ENCODE results near the gene ROGDI. TPM values are rescaled to one million over a fixed set of nuclear protein-coding genes. Genes with fewer than 3 reads are reported as not detected.
A peak's percentile ranks its signal among the peaks of the same experiment; 100 is the strongest.

ROGDI gene
- total and polyA plus RNA-seq, 2 of the 13 experiments (the other 11 are each of a cell fraction or from before 2014, with no cell fraction given) = 19.2 to 42.1 TPM

- TF ChIP-seq CBX2 (IDR thresholded peaks at IDR 0.05; ENCODE audit: low read depth, low read length) (no peak), CBX2 (CRISPR knock-in tag; IDR thresholded peaks at IDR 0.05; ENCODE audit: low read depth) (no peak), ZNF350 (CRISPR knock-in tag; IDR thresholded peaks at IDR 0.05; ENCODE audit: borderline replicate concordance, low read depth) (no peak), UBTF (CRISPR knock-in tag; IDR thresholded peaks at IDR 0.05) (peak; percentile 76; the same call in 1 of the 2 replicates), ZNF326 (CRISPR knock-in tag; IDR thresholded peaks at IDR 0.05; ENCODE audit: borderline replicate concordance) (no peak), DMTF1 (CRISPR knock-in tag; IDR thresholded peaks at IDR 0.05) (no peak), ZNF570 (CRISPR knock-in tag; IDR thresholded peaks at IDR 0.05; ENCODE audit: borderline replicate concordance) (no peak)
- TF ChIP-seq, protein P1, sequence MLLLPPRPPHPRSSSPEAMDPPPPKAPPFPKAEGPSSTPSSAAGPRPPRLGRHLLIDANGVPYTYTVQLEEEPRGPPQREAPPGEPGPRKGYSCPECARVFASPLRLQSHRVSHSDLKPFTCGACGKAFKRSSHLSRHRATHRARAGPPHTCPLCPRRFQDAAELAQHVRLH (CRISPR knock-in tag; IDR thresholded peaks at IDR 0.05; ENCODE audit: borderline replicate concordance, low read depth) = no peak
- TF ChIP-seq, protein P2, sequence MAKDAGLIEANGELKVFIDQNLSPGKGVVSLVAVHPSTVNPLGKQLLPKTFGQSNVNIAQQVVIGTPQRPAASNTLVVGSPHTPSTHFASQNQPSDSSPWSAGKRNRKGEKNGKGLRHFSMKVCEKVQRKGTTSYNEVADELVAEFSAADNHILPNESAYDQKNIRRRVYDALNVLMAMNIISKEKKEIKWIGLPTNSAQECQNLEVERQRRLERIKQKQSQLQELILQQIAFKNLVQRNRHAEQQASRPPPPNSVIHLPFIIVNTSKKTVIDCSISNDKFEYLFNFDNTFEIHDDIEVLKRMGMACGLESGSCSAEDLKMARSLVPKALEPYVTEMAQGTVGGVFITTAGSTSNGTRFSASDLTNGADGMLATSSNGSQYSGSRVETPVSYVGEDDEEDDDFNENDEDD (CRISPR knock-in tag; IDR thresholded peaks at IDR 0.05; ENCODE audit: borderline replicate concordance) = no peak
These were observed 45.5 kb upstream of the ROGDI start (continued) for GRCh38 chr16:4847774-4848587.
